GM12875 (cell line): ENCODE data around the gene PLCXD1.
"Not testable (repeated sequence)": the region's sequence is repeated elsewhere in the genome, so short reads cannot be mapped to it uniquely, and the experiment has no call there.

Source experiments
- H3K4me3 ChIP-seq: one replicate; pipeline ENCODE4 v1.5.1; 2011; ENCODE audit warnings: low read depth, low read length, control low read depth
- CTCF ChIP-seq: IDR thresholded peaks from 2 replicates; pipeline ENCODE4 v1.5.1; 2011; ENCODE audit warnings: low read depth, mild to moderate bottlenecking, control low read depth, inconsistent platforms, low read length, moderate library complexity, borderline replicate concordance; ENCODE audit not compliant: insufficient read depth

PLCXD1 gene

GRCh38 chrX:292900-293897 lies 12.0 kb downstream of the PLCXD1 start:
- TF ChIP-seq CTCF, result no peak
- H3K4me3 ChIP-seq, result no peak overlapping the region

DNA sequence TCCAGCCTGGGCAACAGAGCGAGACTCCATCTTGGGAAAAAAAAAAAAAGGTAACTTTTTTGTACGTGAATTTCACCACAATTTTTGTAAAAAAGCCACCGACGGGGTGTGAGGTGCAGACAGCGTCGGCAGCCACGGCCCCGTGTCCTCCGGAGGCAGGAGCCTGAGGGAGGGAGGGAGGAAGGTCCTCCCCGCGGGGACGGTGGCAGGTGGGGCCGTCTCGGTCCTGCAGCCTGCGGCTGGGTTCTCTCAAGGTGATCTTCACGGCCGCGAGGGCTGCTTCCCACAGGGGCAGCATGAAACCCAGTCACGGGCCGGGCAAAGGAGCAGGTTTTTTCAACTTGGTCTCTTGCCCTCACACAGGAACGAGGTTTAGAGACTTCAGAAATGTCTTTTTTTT lies 14.0 kb downstream of the PLCXD1 start:
- no peak overlapping the region for H3K4me3 ChIP-seq
- no peak for TF ChIP-seq CTCF

- no peak for TF ChIP-seq CTCF
- H3K4me3 ChIP-seq, result no peak overlapping the region
Measured at GRCh38 chrX:298993-299392, 17.8 kb downstream of the PLCXD1 start.

DNA sequence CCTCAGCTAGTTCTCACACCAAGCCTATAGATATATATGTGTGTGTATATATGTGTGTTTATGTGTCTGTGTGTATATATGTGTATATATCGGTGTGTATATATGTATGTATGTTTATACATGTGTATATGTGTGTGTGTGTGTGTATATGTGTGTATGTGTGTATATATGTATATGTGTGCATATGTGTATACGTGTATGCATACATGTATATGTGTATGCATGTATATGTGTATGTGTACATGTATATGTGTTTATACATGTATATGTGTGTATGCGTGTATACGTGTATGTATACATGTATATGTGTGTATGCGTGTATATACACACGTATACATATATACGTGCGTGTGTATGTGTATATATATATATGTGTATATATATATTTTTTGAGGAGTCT lies 19.2 kb downstream of the PLCXD1 start:
- no peak overlapping the region for H3K4me3 ChIP-seq
- no peak for TF ChIP-seq CTCF

DNA sequence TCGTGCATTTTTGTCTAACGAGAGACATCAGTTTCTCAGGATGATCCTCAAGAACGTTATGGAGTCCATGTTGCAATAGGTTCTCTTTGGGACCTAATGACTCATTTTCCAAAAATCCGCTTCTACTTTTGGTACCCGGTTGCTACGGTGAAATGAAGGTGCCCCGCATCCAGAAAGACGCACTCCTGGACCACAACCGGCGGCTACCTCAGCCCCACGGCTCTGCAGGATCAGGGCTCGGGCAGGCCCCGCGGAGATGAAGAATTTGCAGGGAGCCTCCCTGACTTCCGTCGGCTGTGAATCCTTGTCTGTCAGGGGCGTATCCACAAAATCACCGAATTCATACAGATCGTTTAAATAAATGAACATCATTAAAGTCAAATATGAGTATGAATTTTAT lies 21.8 kb downstream of the PLCXD1 start:
- no peak overlapping the region for H3K4me3 ChIP-seq
- TF ChIP-seq CTCF, result no peak

GRCh38 chrX:305781-306613 lies 24.8 kb downstream of the PLCXD1 start:
- not testable (repeated sequence) for H3K4me3 ChIP-seq

- H3K4me3 ChIP-seq, result not testable (repeated sequence)
Measured at GRCh38 chrX:306614-307251, 25.6 kb downstream of the PLCXD1 start.
